H1 (cell line): Measurements from ENCODE around the gene CCDC154. TPM values are rescaled to one million over a fixed set of nuclear protein-coding genes. Genes with fewer than 3 reads are reported as not detected.

Experiments
- FOSL1 ChIP-seq: IDR thresholded peaks from 2 replicates; pipeline ENCODE4 v1.6.1; 2011; ENCODE audit warnings: mild to moderate bottlenecking, low read depth, low read length, moderate library complexity; ENCODE audit not compliant: insufficient read depth
- GABPA ChIP-seq: IDR thresholded peaks from 2 replicates; pipeline ENCODE4 v1.6.1; 2011; ENCODE audit warnings: mild to moderate bottlenecking, low read length, moderate library complexity, borderline replicate concordance; ENCODE audit not compliant: insufficient read depth
- TEAD4 ChIP-seq: IDR thresholded peaks from 2 replicates; pipeline ENCODE4 v1.6.1; 2012; ENCODE audit warnings: low read depth, low read length, inconsistent platforms, mixed read lengths
- YY1 ChIP-seq: IDR thresholded peaks from 2 replicates; pipeline ENCODE4 v1.6.1; 2011; ENCODE audit warnings: low read depth, mild to moderate bottlenecking, low read length
- polyA plus RNA-seq, 7 experiments: library from polyadenylated mRNA; depleted of rRNA in 3 of 7; stranded (reverse) in 5 of 7; unstranded in 2 of 7; fragments of >200 nt in 5 of 7; fragments of 200-250 nt in 2 of 7; gene quantifications; 1 replicate in 5 of 7; 2 replicates in 1 of 7; 4 replicates in 1 of 7; pipeline versions ENCODE4 v1.2.1 to v1.2.3, GENCODE V29; 2011 to 2013; ENCODE audit warnings: missing spikeins in 2 of 7, mixed read lengths in 2 of 7
- total RNA-seq: library from RNA; stranded (reverse); fragmentation: NEBNext Ultra II Directional; extraction: Animal tissue kit (Norgen Biotek cat#: 25700); gene quantifications from 2 replicates; pipeline ENCODE4 v1.2.1, GENCODE V29; 2021
- TF ChIP-seq, protein P1 (sequence below): fragments of 300-600 bp; sonication (generic); IDR thresholded peaks from 2 replicates; pipeline ENCODE4 v1.7.1; 2012; ENCODE audit warnings: low read length, moderate library complexity, mild to moderate bottlenecking, inconsistent platforms; ENCODE audit not compliant: insufficient replicate concordance
- TF ChIP-seq, protein P2 (sequence below): IDR thresholded peaks from 2 replicates; pipeline ENCODE4 v1.6.1; 2011; ENCODE audit warnings: low read length, improper control_type of control experiment
- TF ChIP-seq, protein P3 (sequence below), 3 experiments: IDR thresholded peaks; 1 replicate in 2 of 3; 2 replicates in 1 of 3; pipeline versions ENCODE4 v1.5.1 to v1.6.1; 2011; ENCODE audit warnings: low read length in 3 of 3, mild to moderate bottlenecking in 3 of 3, inconsistent platforms in 2 of 3, low read depth in 1 of 3, moderate library complexity in 1 of 3; ENCODE audit not compliant: insufficient read depth in 1 of 3; ENCODE audit errors: control extremely low read depth in 1 of 3

CCDC154 gene
- total and polyA plus RNA-seq, 2 of the 8 experiments (the other 6 are each of a cell fraction or from before 2014, with no cell fraction given): 0.15 to 0.88 TPM

DNA sequence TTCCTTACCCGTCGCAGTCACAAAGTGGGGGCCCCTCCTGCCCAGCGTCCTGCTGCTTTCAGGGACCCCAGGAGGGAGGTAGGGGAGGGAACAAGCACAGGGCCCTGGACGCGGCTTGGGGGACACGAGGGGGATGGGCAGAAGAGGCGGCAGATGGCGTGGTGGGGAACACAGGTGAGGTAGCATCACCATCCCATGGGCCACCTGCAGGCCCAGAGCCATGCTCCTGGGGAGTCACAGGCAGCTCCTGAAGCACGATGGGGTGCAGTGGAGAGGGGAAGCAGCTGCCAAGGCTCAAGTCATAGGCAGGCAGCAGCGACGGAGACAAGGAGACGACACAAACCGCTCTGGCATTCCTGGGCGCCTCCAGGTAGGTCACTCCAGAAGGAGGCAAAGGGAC is 40.6 kb downstream of the CCDC154 start (continued):
- TF ChIP-seq, protein P1, sequence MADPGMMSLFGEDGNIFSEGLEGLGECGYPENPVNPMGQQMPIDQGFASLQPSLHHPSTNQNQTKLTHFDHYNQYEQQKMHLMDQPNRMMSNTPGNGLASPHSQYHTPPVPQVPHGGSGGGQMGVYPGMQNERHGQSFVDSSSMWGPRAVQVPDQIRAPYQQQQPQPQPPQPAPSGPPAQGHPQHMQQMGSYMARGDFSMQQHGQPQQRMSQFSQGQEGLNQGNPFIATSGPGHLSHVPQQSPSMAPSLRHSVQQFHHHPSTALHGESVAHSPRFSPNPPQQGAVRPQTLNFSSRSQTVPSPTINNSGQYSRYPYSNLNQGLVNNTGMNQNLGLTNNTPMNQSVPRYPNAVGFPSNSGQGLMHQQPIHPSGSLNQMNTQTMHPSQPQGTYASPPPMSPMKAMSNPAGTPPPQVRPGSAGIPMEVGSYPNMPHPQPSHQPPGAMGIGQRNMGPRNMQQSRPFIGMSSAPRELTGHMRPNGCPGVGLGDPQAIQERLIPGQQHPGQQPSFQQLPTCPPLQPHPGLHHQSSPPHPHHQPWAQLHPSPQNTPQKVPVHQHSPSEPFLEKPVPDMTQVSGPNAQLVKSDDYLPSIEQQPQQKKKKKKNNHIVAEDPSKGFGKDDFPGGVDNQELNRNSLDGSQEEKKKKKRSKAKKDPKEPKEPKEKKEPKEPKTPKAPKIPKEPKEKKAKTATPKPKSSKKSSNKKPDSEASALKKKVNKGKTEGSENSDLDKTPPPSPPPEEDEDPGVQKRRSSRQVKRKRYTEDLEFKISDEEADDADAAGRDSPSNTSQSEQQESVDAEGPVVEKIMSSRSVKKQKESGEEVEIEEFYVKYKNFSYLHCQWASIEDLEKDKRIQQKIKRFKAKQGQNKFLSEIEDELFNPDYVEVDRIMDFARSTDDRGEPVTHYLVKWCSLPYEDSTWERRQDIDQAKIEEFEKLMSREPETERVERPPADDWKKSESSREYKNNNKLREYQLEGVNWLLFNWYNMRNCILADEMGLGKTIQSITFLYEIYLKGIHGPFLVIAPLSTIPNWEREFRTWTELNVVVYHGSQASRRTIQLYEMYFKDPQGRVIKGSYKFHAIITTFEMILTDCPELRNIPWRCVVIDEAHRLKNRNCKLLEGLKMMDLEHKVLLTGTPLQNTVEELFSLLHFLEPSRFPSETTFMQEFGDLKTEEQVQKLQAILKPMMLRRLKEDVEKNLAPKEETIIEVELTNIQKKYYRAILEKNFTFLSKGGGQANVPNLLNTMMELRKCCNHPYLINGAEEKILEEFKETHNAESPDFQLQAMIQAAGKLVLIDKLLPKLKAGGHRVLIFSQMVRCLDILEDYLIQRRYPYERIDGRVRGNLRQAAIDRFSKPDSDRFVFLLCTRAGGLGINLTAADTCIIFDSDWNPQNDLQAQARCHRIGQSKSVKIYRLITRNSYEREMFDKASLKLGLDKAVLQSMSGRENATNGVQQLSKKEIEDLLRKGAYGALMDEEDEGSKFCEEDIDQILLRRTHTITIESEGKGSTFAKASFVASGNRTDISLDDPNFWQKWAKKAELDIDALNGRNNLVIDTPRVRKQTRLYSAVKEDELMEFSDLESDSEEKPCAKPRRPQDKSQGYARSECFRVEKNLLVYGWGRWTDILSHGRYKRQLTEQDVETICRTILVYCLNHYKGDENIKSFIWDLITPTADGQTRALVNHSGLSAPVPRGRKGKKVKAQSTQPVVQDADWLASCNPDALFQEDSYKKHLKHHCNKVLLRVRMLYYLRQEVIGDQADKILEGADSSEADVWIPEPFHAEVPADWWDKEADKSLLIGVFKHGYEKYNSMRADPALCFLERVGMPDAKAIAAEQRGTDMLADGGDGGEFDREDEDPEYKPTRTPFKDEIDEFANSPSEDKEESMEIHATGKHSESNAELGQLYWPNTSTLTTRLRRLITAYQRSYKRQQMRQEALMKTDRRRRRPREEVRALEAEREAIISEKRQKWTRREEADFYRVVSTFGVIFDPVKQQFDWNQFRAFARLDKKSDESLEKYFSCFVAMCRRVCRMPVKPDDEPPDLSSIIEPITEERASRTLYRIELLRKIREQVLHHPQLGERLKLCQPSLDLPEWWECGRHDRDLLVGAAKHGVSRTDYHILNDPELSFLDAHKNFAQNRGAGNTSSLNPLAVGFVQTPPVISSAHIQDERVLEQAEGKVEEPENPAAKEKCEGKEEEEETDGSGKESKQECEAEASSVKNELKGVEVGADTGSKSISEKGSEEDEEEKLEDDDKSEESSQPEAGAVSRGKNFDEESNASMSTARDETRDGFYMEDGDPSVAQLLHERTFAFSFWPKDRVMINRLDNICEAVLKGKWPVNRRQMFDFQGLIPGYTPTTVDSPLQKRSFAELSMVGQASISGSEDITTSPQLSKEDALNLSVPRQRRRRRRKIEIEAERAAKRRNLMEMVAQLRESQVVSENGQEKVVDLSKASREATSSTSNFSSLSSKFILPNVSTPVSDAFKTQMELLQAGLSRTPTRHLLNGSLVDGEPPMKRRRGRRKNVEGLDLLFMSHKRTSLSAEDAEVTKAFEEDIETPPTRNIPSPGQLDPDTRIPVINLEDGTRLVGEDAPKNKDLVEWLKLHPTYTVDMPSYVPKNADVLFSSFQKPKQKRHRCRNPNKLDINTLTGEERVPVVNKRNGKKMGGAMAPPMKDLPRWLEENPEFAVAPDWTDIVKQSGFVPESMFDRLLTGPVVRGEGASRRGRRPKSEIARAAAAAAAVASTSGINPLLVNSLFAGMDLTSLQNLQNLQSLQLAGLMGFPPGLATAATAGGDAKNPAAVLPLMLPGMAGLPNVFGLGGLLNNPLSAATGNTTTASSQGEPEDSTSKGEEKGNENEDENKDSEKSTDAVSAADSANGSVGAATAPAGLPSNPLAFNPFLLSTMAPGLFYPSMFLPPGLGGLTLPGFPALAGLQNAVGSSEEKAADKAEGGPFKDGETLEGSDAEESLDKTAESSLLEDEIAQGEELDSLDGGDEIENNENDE: no peak
- no peak for TF ChIP-seq YY1
- TF ChIP-seq TEAD4: no peak
- TF ChIP-seq, protein P2, sequence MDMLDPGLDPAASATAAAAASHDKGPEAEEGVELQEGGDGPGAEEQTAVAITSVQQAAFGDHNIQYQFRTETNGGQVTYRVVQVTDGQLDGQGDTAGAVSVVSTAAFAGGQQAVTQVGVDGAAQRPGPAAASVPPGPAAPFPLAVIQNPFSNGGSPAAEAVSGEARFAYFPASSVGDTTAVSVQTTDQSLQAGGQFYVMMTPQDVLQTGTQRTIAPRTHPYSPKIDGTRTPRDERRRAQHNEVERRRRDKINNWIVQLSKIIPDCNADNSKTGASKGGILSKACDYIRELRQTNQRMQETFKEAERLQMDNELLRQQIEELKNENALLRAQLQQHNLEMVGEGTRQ: no peak
- TF ChIP-seq, protein P3, sequence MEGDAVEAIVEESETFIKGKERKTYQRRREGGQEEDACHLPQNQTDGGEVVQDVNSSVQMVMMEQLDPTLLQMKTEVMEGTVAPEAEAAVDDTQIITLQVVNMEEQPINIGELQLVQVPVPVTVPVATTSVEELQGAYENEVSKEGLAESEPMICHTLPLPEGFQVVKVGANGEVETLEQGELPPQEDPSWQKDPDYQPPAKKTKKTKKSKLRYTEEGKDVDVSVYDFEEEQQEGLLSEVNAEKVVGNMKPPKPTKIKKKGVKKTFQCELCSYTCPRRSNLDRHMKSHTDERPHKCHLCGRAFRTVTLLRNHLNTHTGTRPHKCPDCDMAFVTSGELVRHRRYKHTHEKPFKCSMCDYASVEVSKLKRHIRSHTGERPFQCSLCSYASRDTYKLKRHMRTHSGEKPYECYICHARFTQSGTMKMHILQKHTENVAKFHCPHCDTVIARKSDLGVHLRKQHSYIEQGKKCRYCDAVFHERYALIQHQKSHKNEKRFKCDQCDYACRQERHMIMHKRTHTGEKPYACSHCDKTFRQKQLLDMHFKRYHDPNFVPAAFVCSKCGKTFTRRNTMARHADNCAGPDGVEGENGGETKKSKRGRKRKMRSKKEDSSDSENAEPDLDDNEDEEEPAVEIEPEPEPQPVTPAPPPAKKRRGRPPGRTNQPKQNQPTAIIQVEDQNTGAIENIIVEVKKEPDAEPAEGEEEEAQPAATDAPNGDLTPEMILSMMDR (IDR thresholded peaks at IDR 0.05; ENCODE audit: control extremely low read depth in 1 of 3, insufficient read depth in 1 of 3, low read depth in 1 of 3, low read length in 3 of 3): no peak
- no peak for TF ChIP-seq GABPA
- TF ChIP-seq FOSL1: no peak
